ENCODE measurements around the gene PLEKHM1.
A peak's percentile ranks its signal among the peaks of the same experiment; 100 is the strongest.
"Not testable (repeated sequence)": the region's sequence is repeated elsewhere in the genome, so short reads cannot be mapped to it uniquely, and the experiment has no call there.

Gene PLEKHM1

DNA sequence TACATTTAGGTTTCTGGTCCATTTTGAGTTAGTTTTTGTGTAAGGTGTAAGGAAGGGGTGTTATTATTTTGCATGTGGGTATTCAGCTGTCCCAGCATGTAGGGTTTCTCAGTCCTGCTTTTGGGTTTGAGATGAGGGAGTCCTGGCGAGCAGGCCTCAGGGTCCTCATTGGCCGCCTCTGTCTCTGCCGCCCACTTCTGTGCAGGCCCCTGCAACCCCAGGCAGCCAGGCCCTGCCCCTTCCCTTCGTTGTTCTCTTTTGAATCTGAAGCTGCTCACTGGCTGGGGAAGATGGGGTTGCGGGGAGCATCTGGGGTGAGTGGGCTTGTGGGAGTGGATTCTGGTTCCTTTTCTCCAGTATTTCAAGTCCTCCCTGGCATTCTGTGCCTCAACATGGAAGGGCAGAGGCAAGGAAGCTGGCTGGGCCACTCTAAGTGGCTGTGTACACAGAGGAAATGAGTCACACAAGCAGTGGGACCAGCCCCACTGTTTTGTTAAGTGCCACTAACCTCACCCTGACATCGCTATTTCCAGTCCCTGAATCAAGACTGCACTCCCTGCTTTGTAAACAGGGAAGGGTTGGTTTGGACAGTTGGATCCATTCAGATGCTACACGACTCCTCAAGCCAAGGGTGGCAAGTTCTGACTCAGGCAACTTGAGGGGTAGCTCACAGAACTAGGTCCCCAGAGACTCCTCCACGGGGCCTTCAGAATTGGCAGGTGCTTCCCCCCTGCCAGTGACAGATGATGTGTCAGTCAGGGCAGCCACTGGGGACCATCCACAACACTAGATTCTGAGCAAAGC lies 28.8 kb downstream of the PLEKHM1 start:
- not testable (repeated sequence) for DNase-seq

DNA sequence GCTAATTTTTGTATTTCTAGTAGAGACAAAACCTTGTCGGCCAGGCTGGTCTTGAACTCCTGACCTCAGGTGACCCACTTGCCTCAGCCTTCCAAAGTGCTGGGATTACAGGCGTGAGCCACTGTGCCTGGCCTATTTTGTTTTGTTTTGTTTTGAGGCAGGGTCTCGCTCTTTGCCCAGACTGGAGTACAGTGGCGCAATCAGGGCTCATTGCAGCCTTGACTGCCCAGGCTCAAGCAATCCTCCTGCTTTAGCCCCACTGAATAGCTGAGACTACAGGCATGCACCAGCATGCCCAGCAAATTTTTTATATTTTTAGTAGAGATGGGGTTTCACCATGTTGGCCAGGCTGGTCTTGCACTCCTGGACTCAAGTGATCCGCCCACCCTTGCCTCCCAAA lies 30.1 kb downstream of the PLEKHM1 start:
- not testable (repeated sequence) for DNase-seq

DNA sequence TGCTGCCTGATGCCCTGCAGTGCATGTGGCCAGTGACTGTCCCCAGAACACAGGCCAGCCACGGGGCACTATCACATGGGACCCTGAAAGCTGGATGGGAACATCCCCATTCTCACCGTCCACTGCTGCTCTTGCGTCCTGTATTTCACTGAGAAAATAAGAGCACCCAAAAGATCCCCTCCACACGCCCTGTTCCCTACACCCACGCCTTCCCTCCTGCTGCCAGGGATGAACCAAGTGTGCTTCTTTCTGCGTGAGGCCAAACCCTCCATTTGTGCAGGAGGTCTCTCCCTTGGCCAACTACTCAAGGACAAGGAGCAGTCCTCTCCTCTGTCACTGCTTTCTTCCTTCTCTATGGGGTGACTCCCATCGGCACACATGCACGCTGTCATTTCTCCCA lies 36.2 kb downstream of the PLEKHM1 start:
- DNase-seq, result not testable (repeated sequence)

GRCh38 chr17:45453731-45454130 lies 36.8 kb downstream of the PLEKHM1 start:
- not testable (repeated sequence) for DNase-seq

DNA sequence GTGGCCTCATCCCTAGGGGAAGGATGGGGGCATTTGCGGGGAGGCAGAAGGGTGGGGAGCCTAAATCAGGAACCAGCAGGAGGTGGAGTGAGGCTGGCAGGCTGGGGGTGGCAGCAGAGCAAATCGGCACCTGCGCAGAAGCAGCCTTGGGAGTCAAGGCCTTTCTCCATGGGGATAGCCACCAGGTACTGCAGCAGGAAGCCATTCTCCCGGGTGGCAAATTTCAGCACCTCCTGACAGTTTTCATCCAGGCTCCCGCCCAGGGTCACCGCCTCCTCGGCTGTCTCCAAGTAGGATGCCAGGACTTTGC lies 37.3 kb downstream of the PLEKHM1 start:
- DNase-seq, result not testable (repeated sequence)

DNA sequence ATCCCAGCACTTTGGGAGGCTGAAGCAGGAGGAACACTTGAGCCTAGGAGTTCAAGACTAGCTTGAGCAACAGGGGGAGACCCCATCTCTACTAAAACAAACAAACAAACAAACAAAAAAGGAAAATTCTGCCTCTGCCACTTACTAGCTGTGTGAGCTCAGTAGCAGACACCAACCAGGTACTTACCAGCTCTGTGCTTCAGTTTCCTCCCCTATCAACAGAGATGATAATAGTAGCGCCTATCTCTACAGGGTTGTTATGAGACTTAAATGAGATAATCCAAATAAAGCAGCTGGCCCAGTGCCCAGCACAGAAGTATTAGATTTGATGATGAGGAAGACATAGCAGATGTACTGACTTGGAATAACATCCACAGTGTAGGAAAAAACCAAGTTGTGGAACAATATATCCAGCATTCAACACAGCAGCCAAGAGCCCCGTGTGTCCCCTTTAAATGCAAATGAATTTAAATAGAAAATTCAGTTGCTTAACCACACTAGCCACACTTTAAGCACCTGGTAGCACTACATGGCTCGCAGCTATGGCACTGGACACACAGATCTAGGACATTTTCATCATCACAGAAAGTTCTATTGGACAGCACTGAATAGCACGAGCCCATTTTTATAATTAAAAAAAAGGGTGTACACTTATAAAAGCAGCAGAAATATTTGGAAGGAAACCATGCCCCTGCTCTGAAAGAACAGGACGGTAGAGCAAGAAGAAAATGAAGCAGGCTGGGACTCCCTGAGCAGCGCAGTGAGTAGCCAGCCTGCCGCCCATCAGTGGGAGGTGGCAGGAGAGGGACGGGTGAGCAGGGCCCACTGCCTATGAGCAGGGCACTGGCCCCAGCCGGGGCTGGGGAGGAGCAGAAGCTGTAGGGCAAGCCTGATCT lies 37.9 kb downstream of the PLEKHM1 start:
- not testable (repeated sequence) for DNase-seq

GRCh38 chr17:45451660-45452059 lies 38.9 kb downstream of the PLEKHM1 start:
- DNase-seq, result not testable (repeated sequence)

- no peak for DNase-seq
Measured at GRCh38 chr17:45451131-45451530, 39.4 kb downstream of the PLEKHM1 start.

GRCh38 chr17:45449708-45450329 lies 40.7 kb downstream of the PLEKHM1 start:
- not testable (repeated sequence) for DNase-seq

GRCh38 chr17:45449260-45449659 lies 41.3 kb downstream of the PLEKHM1 start:
- not testable (repeated sequence) for DNase-seq

DNA sequence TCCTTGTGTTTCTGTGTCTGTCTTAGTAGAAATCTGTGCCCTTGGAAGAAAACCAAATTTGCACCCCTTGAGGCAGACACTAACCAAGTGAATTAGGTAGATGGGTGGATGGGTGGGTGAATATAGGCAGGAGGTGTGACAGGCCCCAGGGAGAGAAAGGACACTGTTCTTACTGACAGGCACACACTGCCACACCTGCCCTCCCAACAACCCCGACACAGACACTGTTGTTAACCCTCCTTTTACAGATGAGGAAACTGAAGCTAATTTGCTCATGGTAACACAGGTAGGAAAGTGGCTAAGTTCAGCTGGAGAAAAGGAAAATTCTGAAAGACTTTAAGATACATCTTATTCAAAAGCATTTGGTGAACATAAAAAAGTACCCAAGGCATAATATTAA lies 42.0 kb downstream of the PLEKHM1 start:
- not testable (repeated sequence) for DNase-seq

DNA sequence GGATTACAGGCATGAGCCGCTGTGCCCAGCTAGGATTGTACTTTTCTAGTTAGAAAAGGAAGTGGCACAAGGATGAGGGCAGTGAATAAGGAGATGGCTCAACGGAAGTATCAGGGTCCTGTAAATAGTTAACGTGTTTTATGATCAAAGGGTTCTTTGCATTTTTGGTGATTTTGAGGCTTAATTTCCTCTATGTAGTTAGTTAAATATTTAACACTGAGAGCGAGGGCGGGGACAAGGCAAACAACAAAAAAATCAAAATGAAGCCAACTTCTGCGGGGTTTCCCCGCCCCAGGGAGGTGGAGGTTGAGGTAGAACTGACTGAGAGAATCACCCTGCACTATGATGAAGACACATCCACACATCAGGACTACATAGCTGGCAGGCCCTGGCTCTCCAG lies 42.5 kb downstream of the PLEKHM1 start:
- DNase-seq, result not testable (repeated sequence)

- not testable (repeated sequence) for DNase-seq
Measured at GRCh38 chr17:45447650-45448049, 42.9 kb downstream of the PLEKHM1 start.

DNA sequence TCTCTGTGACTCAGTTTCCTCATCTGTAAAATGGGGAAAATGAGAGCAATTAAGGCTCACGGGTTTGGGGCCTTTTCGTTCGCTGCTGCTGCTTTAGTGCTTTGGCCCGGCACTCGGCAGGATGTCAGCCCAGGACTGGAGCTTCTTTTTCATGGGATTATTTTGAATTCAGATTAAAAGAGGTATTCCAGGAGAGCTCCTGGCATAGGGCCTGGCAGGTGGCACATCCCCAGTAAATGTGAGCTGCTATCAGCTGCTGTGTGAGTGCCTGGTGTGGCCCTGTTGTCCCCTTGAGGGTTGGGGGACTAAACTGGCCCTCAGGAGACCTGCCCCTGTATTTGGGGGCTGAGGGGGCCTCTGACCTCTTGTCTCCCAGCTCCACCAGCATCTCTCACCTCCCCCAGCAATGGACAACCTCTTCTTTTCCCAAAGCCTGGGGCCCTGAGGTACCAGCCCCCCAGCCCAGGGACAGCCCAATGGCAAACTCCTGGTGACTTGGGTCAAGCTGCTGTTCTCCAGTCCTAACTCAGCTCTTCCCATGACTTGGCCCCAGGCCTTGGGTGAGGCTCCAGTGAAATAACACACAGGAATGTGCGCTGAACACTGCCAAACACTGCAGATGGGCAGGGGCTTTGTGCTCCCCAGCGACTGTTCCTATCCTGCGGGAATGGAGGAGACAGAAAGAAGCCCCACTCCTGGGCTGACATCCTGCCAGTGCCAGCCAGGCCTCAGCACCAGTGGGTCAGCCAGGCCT lies 43.5 kb downstream of the PLEKHM1 start:
- not testable (repeated sequence) for DNase-seq

DNA sequence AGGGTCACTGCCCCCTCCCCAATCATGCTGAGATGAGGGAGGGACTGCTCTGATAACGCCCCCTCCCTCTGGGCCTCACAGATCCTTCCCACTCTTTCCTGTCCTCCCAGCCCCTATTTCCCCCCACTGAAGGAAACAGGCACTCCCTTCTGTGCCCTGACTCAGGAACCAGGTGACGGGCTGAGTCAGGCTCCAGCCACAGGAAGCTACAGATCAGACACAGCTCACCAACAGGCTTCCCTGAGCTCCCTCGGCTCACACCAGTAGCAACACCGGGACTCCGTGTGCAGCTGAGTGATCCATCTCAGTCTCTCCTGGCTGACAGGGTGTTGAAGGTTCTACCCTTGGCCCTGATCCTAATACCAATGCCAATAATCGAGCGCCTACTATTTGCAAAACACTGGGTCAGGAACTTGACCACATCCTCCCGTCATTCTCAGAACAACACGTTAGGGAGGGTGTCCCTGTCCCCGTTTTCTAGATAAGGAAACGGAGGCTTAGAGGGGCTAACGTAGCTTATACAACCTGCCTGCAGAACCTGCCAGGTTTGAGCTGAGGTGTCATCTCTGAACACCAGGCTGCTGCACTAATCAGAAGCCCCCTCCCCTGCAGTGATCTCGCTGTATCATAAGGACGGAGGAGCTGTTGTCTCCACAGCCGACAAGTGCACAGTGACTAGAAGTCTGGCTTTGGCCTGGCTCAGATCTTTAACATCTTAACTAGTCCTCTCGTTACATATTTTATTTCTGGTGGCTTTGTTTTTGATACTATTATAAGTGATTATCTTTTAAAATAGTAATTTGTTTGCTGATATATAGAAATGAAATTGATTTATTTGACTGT lies 44.4 kb downstream of the PLEKHM1 start:
- peak; percentile 39 for DNase-seq

DNA sequence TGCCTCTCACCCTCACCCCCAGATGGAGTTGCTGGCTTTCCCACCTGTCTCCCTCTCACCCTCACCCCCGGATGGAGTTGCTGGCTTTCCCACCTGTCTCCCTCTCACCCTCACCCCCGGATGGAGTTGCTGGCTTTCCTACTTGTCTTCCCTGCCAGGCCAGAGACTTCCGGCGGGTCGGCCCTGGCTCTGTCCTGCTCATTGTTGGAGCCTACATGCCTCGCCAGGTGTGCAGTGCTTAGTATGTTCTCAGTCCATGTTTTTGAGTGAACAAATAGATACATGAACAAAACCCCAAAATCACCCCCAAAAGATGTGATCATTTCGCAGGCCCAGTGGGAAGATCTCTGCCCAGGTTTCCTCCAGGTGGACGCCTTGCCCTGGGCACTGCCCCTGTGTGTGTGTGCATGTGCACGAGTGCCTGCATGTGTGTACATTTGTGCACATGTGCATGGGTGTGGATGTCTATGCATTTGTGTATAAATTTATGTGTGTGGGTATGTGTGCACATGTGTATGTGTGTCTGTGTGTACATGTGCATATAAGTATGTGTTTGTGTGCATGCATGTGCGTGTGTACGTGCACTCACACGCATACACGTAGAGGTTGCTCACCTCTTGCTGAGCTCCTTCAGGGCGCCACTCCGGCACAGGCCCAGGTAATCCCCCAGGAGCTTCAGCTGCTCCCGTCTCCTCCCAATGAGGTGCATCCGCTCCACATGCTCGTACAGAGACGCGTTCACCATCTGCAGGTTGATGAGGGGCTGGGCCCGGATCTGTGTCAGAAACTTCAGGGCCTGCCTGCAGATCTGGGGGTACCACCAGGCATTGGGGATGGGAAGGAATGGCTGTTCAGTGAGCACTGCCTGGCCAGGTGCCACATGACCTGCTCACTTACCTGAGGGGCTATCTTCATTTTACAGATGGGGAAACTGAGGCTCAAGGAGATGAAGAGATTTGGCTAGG lies 45.4 kb downstream of the PLEKHM1 start:
- not testable (repeated sequence) for DNase-seq

DNA sequence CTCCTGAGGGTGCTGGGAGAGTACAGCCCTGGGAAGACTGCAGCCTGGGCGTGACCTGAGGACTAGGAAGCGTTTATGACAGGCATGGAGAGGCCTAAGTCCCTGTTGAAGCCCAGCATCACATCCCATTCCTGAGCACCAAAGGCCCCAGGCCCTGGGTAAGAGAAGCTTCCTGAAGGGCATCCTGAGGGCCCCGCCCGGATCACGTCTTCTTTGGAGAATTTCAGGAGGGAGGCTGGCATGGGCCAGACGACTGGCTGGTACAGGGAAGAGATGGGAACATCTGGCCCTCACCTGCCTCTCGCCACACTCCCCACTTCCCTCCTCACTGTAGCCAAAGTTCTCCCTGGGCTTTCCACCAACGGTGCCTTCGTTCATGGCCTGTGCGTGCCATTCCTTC lies 46.2 kb downstream of the PLEKHM1 start:
- not testable (repeated sequence) for DNase-seq

DNA sequence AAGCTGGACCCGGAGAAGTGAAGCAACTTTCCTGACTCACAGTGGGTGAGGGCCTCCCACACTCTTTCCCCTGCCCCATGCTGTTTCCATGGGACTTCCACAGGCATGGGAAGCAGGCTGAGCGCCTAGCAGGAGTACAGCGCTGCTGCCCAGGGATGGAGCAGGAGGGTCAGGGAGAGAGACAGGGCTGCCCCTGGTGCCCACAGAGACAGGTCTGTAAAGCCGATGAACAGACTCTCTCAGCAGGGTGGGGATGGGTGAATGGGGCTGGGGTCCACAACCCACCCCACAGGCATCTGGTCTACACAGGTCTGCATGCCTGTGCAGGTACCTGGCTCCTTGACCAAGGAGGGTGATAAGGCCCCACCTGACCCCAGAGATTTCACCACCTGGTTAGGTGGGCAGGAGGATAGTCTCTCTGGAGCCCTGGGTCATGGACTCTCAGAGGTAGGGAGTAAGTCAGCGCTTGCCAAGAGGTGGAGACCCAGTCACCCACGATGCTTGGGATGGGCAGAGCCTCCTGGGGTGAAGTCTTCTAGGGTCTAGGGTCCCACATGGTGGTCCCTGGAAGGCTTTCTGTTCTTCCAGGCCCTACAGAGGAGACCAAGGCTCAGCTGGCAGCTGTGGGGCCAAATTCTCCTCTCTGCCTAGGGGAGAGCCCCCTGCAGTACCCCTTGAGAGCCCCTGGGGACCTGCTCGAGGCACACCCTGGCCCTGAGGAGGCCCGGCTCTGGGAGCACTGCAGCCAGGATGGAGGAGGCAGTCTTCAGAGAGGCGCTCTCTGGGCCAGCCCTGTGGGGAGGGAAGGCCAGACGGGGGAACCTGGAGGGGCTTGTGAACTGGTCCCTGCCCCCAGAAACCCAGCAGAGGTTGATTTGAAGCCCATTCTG lies 46.9 kb downstream of the PLEKHM1 start:
- DNase-seq, result not testable (repeated sequence)
